DOHH2 (cell line): Measurements from ENCODE around the gene SNU13.

Experiments used
- H3F3A ChIP-seq: fragments of 200-600 bp; sonication (generic), shearing (Covaris generic); 2 replicates; pipeline ENCODE4 v1.6.0; 2016; ENCODE audit warnings: antibody characterized with exemption, mild to moderate bottlenecking; ENCODE audit not compliant: control insufficient read depth, insufficient read depth
- H3K27ac ChIP-seq: fragments of 200-600 bp; sonication (generic); 2 replicates; pipeline ENCODE4 v1.5.1; 2014; ENCODE audit warnings: low read depth, mild to moderate bottlenecking, low read length, moderate library complexity
- H3K27me3 ChIP-seq: fragments of 200-600 bp; sonication (generic); 2 replicates; pipeline ENCODE4 v1.6.1; 2014; ENCODE audit warnings: mild to moderate bottlenecking, low read length, mixed read lengths; ENCODE audit not compliant: control insufficient read depth
- H3K36me3 ChIP-seq: fragments of 200-600 bp; sonication (generic); 2 replicates; pipeline ENCODE4 v1.6.1; 2014; ENCODE audit warnings: mild to moderate bottlenecking, low read length, moderate library complexity, mixed read lengths; ENCODE audit not compliant: control insufficient read depth
- H3K4me1 ChIP-seq: fragments of 200-600 bp; sonication (generic); 2 replicates; pipeline ENCODE4 v1.6.1; 2014; ENCODE audit warnings: mild to moderate bottlenecking, low read length, mixed read lengths; ENCODE audit not compliant: control insufficient read depth
- H3K4me2 ChIP-seq: fragments of 200-600 bp; sonication (generic); 2 replicates; pipeline ENCODE4 v1.6.0; 2014; ENCODE audit warnings: mild to moderate bottlenecking, low read length, moderate library complexity
- H3K4me3 ChIP-seq: fragments of 200-600 bp; sonication (generic); 2 replicates; pipeline ENCODE4 v1.5.1; 2014; ENCODE audit warnings: mild to moderate bottlenecking, low read length, mixed read lengths
- H3K79me2 ChIP-seq: fragments of 200-600 bp; sonication (generic); 2 replicates; pipeline ENCODE4 v1.6.1; 2014; ENCODE audit warnings: mild to moderate bottlenecking, low read length, mixed read lengths; ENCODE audit not compliant: control insufficient read depth
- H3K9me2 ChIP-seq: fragments of 200-600 bp; sonication (generic); replicated peaks from 2 replicates; pipeline ENCODE4 v1.6.1; 2014; ENCODE audit warnings: mild to moderate bottlenecking, low read length, mixed read lengths; ENCODE audit not compliant: control insufficient read depth
- H3K9me3 ChIP-seq: fragments of 200-600 bp; sonication (generic); 2 replicates; pipeline ENCODE4 v1.6.1; 2014; ENCODE audit warnings: antibody characterized with exemption, low read length, mixed read lengths; ENCODE audit not compliant: control insufficient read depth, insufficient read depth
- H4K20me1 ChIP-seq: fragments of 200-600 bp; sonication (generic); 2 replicates; pipeline ENCODE4 v1.6.0; 2014; ENCODE audit warnings: low read depth, mild to moderate bottlenecking, antibody characterized with exemption, low read length, moderate library complexity; ENCODE audit not compliant: control insufficient read depth, insufficient read depth
- CTCF ChIP-seq: fragments of 200-600 bp; sonication (generic); IDR thresholded peaks from one replicate; pipeline ENCODE4 v1.5.1; 2014; ENCODE audit warnings: antibody characterized with exemption, mild to moderate bottlenecking, low read depth, low read length; ENCODE audit not compliant: poor library complexity, severe bottlenecking
- EZH2phosphoT487 ChIP-seq: fragments of 200-600 bp; sonication (generic); IDR thresholded peaks from 2 replicates; pipeline ENCODE4 v1.6.1; 2017; ENCODE audit warnings: borderline replicate concordance, mild to moderate bottlenecking, antibody characterized with exemption, low read length, moderate library complexity, mixed read lengths

Gene SNU13

GRCh38 chr22:41625577-41625976, 63.1 kb downstream of the SNU13 start:
- Histone ChIP-seq H3K4me2 (no peak overlapping the region), H3K9me2 (no peaks in the 10 kb centered on the region), H3K4me3 (no peak overlapping the region), H3K4me1 (peaks cover 7% of the 10 kb centered on the region), H3K9me3 (no peaks in the 10 kb centered on the region), H4K20me1 (peaks cover 7% of the 10 kb centered on the region; the same call in 1 of the 2 replicates), H3F3A (0 out of 2 replicates have a peak, but pooled peaks cover 3% of the 10 kb centered on the region), H3K36me3 (peaks cover 76% of the 10 kb centered on the region), H3K79me2 (peaks cover 85% of the 10 kb centered on the region), H3K27ac (no peak overlapping the region), H3K27me3 (no peaks in the 10 kb centered on the region)
- no peak for TF ChIP-seq EZH2phosphoT487
- TF ChIP-seq CTCF: no peak
